Upper lobe of right lung (tissue), 1 donor: Measurements from ENCODE around the gene COPS7A. TPM values are rescaled to one million over a fixed set of nuclear protein-coding genes. Genes with fewer than 3 reads are reported as not detected.

Experiments used
- ATAC-seq: fragments of 200-7000 bp; cut with Tn5 transposase; one replicate; pipeline ENCODE4 v1.9.1; 2020; ENCODE audit warnings: mild to moderate bottlenecking, moderate library complexity
- DNase-seq: peaks from one replicate; pipeline ENCODE4 v3.0.0-alpha.2; 2020
- H3K27ac ChIP-seq: fragments of 200-600 bp; one replicate; pipeline ENCODE4 v1.8.0; 2022
- H3K27me3 ChIP-seq: fragments of 200-600 bp; one replicate; pipeline ENCODE4 v1.8.0; 2022; ENCODE audit warnings: mild to moderate bottlenecking
- H3K36me3 ChIP-seq: fragments of 200-600 bp; one replicate; pipeline ENCODE4 v1.8.0; 2022
- H3K4me1 ChIP-seq: fragments of 200-600 bp; one replicate; pipeline ENCODE4 v1.8.0; 2022
- H3K4me3 ChIP-seq: fragments of 200-600 bp; one replicate; pipeline ENCODE4 v1.8.0; 2022; ENCODE audit warnings: mild to moderate bottlenecking
- H3K9me3 ChIP-seq: fragments of 200-600 bp; one replicate; pipeline ENCODE4 v1.8.0; 2022
- CTCF ChIP-seq: fragments of 200-600 bp; IDR thresholded peaks from one replicate; pipeline ENCODE4 v1.8.0; 2022; ENCODE audit warnings: antibody characterized with exemption
- intact Hi-C: fragments of 100-400 bp; cut with DNase I; formaldehyde crosslinking; loops from one replicate; pipeline ENCODE4 v1.11.0; 2022
- total RNA-seq: library from RNA; stranded (reverse); fragmentation: NEBNext Ultra II Directional; extraction: Animal tissue kit (Norgen Biotek cat#: 25700); gene quantifications from one replicate; pipeline ENCODE4 v1.2.1, GENCODE V29; 2021
- donor health status: DM: no; HTN: yes; CAD: no; lungs with severe emphysema.

Gene COPS7A
- total RNA-seq, 1 donor from 2014 or later, result 57.9 TPM

GRCh38 chr12:6771509-6772330 is 47.9 kb downstream of the COPS7A start:
- intact Hi-C loops, result no loop called here
- H3K4me3 ChIP-seq, result no peak overlapping the region
- H3K27ac ChIP-seq, result no peak overlapping the region
- TF ChIP-seq CTCF, result no peak
- H3K36me3 ChIP-seq, result peaks cover 14% of the 10 kb centered on the region
- ATAC-seq, result no peak
- H3K4me1 ChIP-seq, result peaks cover 30% of the 10 kb centered on the region
- H3K27me3 ChIP-seq, result no peaks in the 10 kb centered on the region
- DNase-seq, result no peak
- no peaks in the 10 kb centered on the region for H3K9me3 ChIP-seq

- Histone ChIP-seq H3K36me3 (peaks cover 14% of the 10 kb centered on the region), H3K27ac (no peak within 1 kb of the TSS), H3K4me3 (no peak within 1 kb of the TSS), H3K4me1 (peaks cover 30% of the 10 kb centered on the region), H3K9me3 (no peaks in the 10 kb centered on the region), H3K27me3 (no peaks in the 10 kb centered on the region)
- ATAC-seq (no peak), DNase-seq (no peak)
- TF ChIP-seq CTCF, result no peak
- intact Hi-C loops, result no loop called here
Measured at GRCh38 chr12:6772331-6772695, 48.5 kb downstream of the COPS7A start, which contains the start of gene LAG3. LAG3 (plus strand) TSS chr12:6772520; CDS start chr12:6772853, 333 bp downstream.

GRCh38 chr12:6772726-6773589 is 49.1 kb downstream of the COPS7A start:
- Histone ChIP-seq H3K36me3 (peaks cover 14% of the 10 kb centered on the region), H3K27me3 (no peaks in the 10 kb centered on the region), H3K9me3 (no peaks in the 10 kb centered on the region), H3K4me1 (peaks cover 28% of the 10 kb centered on the region), H3K27ac (no peak overlapping the region), H3K4me3 (no peak overlapping the region)
- DNase-seq (no peak), ATAC-seq (no peak)
- intact Hi-C loops, result no loop called here
- TF ChIP-seq CTCF, result no peak

GRCh38 chr12:6773590-6774351 is 49.9 kb downstream of the COPS7A start:
- Histone ChIP-seq H3K36me3 (peaks cover 14% of the 10 kb centered on the region), H3K27me3 (no peaks in the 10 kb centered on the region), H3K4me3 (peak overlapping the region; percentile 25), H3K9me3 (no peaks in the 10 kb centered on the region), H3K4me1 (peaks cover 26% of the 10 kb centered on the region), H3K27ac (no peak overlapping the region)
- DNase-seq (no peak), ATAC-seq (no peak)
- no peak for TF ChIP-seq CTCF
- intact Hi-C loops, result no loop called here

GRCh38 chr12:6774499-6775062 is 50.7 kb downstream of the COPS7A start:
- TF ChIP-seq CTCF, result no peak
- no peaks in the 10 kb centered on the region for H3K27me3 ChIP-seq
- intact Hi-C loops, result no loop called here
- peak overlapping the region; percentile 25 for H3K4me3 ChIP-seq
- no peaks in the 10 kb centered on the region for H3K9me3 ChIP-seq
- no peak for DNase-seq
- peaks cover 28% of the 10 kb centered on the region for H3K4me1 ChIP-seq
- H3K36me3 ChIP-seq, result peaks cover 14% of the 10 kb centered on the region
- ATAC-seq, result no peak
- H3K27ac ChIP-seq, result no peak overlapping the region
